Ishikawa (cell line): ENCODE results near the gene LCE6A.

Experiments
- CEBPB ChIP-seq: IDR thresholded peaks from 2 replicates; pipeline ENCODE4 v1.6.1; 2012
- CREB1 ChIP-seq: IDR thresholded peaks from 2 replicates; pipeline ENCODE4 v1.6.1; 2012; ENCODE audit warnings: low read depth
- EGR1 ChIP-seq: IDR thresholded peaks from 2 replicates; pipeline ENCODE4 v1.6.1; 2012
- EP300 ChIP-seq: IDR thresholded peaks from 2 replicates; pipeline ENCODE4 v1.6.1; 2012; ENCODE audit warnings: borderline replicate concordance
- FOXM1 ChIP-seq: IDR thresholded peaks from 2 replicates; pipeline ENCODE4 v1.6.1; 2012; ENCODE audit warnings: low read depth, borderline replicate concordance
- MAX ChIP-seq: IDR thresholded peaks from 2 replicates; pipeline ENCODE4 v1.6.1; 2012
- NFIC ChIP-seq: IDR thresholded peaks from 2 replicates; pipeline ENCODE4 v1.6.1; 2012
- RAD21 ChIP-seq: IDR thresholded peaks from 2 replicates; pipeline ENCODE4 v1.6.1; 2012; ENCODE audit warnings: low read depth
- REST ChIP-seq: IDR thresholded peaks from 2 replicates; pipeline ENCODE4 v1.6.1; 2012; ENCODE audit warnings: low read depth, mild to moderate bottlenecking
- TAF1 ChIP-seq: IDR thresholded peaks from 2 replicates; pipeline ENCODE4 v1.6.1; 2012; ENCODE audit warnings: low read depth, mild to moderate bottlenecking
- TCF12 ChIP-seq: IDR thresholded peaks from 2 replicates; pipeline ENCODE4 v1.6.1; 2012; ENCODE audit warnings: low read depth
- TEAD4 ChIP-seq: IDR thresholded peaks from 2 replicates; pipeline ENCODE4 v1.6.1; 2012
- USF1 ChIP-seq: IDR thresholded peaks from 2 replicates; pipeline ENCODE4 v1.6.1; 2012
- YY1 ChIP-seq: IDR thresholded peaks from 2 replicates; pipeline ENCODE4 v1.6.1; 2012; ENCODE audit warnings: low read depth
- ZBTB7A ChIP-seq: IDR thresholded peaks from 2 replicates; pipeline ENCODE4 v1.6.1; 2012; ENCODE audit warnings: low read depth

Gene LCE6A

GRCh38 chr1:152860129-152860528 is 17.5 kb downstream of the LCE6A start:
- TF ChIP-seq TEAD4 (no peak), TCF12 (no peak), MAX (no peak), RAD21 (no peak), TAF1 (no peak), NFIC (no peak), USF1 (no peak), CREB1 (no peak), EP300 (no peak), YY1 (no peak), EGR1 (no peak), CEBPB (no peak), REST (no peak), ZBTB7A (no peak), FOXM1 (no peak)

DNA sequence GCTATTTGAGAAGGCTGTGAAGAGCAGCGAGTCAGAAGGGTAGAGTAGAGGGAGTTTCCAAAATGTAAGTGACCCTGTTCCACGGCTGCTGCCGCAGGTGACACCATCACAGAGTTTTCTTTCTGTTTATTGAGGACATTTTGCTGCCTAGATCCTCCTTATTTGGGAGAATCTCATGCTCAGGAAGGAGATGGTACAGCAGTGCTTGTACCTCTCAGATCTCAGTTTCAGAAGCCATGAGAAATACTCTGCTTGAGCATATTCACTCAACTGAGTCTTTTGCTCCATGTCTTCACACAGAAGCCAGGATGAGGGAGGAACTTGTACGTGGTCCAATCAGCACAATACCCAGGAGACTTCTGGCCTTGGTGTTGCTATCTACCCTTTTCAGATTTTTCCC is 18.7 kb downstream of the LCE6A start:
- TF ChIP-seq NFIC (no peak), USF1 (no peak), YY1 (no peak), TCF12 (no peak), TAF1 (no peak), RAD21 (no peak), EP300 (no peak), CEBPB (no peak), REST (no peak)

DNA sequence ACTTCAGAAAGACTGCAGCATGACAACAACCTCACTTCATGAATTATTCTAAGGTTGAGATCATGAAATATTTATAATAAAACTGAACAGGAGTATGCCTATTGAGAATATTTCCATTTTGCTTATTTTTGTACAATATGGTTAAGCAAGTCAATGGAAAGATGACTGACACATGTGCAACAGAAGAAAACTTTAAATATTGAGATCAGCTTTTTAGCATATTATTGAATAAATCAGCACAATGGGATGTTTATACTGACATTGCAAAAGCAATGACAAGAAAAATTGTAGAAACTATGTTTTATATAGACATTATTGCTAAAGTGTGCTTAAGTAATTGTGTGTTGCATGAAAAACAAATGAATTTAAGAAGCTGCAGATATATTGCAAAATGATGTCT is 21.8 kb downstream of the LCE6A start:
- no peak for TF ChIP-seq USF1
- no peak for TF ChIP-seq MAX
- TF ChIP-seq TCF12 = no peak
- no peak for TF ChIP-seq TEAD4

GRCh38 chr1:152866321-152866720 is 23.7 kb downstream of the LCE6A start:
- no peak for TF ChIP-seq TAF1
- no peak for TF ChIP-seq MAX
- no peak for TF ChIP-seq YY1
- no peak for TF ChIP-seq FOXM1
- TF ChIP-seq EP300 = no peak
- no peak for TF ChIP-seq TEAD4

DNA sequence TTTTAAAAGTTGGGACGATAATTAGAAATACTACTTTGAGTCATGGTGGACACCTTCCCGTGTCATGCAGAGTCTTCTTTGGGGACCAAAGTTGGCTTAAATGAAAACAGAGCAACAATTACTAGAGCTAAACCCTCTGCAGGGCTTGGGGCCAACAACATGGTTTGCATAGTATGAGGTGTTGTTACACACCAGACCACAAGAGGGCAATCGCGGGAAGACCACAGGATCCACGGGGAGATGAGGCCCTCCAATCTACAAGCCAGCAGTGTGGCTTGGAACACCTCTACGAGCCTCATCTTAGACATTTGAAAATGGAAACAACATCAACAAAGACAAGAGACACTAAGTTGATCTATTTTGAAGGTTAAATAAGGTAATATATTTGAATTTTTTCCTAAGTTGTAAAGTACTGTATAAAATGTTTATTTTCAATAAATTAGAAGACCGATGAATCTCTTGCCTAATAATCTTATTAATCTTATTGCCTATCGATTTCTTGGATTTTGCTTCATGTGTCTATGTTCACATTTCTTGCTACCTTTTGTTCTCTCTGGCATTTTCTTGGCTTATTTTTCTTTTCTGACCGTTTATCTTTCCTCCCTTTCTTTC is 27.3 kb downstream of the LCE6A start:
- peak; percentile 68 for TF ChIP-seq RAD21
- TF ChIP-seq TEAD4 = no peak

- TF ChIP-seq REST = no peak
- no peak for TF ChIP-seq NFIC
- no peak for TF ChIP-seq EP300
- TF ChIP-seq RAD21 = peak; percentile 60
These were observed 28.4 kb downstream of the LCE6A start for GRCh38 chr1:152870831-152871730.
